GM21447 (cell line): ENCODE data around the gene AFAP1L1.

Source experiments
- ATAC-seq: cut with Tn5 transposase; IDR thresholded peaks from one replicate; pipeline ENCODE4 v1.9.1; 2021; ENCODE audit not compliant: unreplicated experiment

The AFAP1L1 gene

GRCh38 chr5:149271716-149272563, at the start of gene AFAP1L1:
Gene AFAP1L1, plus strand, starts transcription at chr5:149271859. Its CDS starts 110 bp downstream, at chr5:149271969.
- no peak for ATAC-seq

- no peak for ATAC-seq
Observed at GRCh38 chr5:149223081-149223848, 48.4 kb upstream of the AFAP1L1 start.

GRCh38 chr5:149224282-149224681, 47.4 kb upstream of the AFAP1L1 start:
- ATAC-seq: no peak

GRCh38 chr5:149227168-149227826, 44.4 kb upstream of the AFAP1L1 start:
- ATAC-seq: no peak

GRCh38 chr5:149228618-149229297, 42.9 kb upstream of the AFAP1L1 start:
- no peak for ATAC-seq

GRCh38 chr5:149229298-149229937, 42.2 kb upstream of the AFAP1L1 start:
- ATAC-seq: no peak

GRCh38 chr5:149235841-149236240, 35.8 kb upstream of the AFAP1L1 start:
- ATAC-seq: no peak

GRCh38 chr5:149237662-149238061, 34.0 kb upstream of the AFAP1L1 start:
- ATAC-seq: no peak

GRCh38 chr5:149238540-149238939, 33.1 kb upstream of the AFAP1L1 start:
- no peak for ATAC-seq

GRCh38 chr5:149239917-149240316, 31.7 kb upstream of the AFAP1L1 start:
- ATAC-seq: peak; percentile 7

- peak; percentile 82 for ATAC-seq
Observed at GRCh38 chr5:149240354-149240998, 31.2 kb upstream of the AFAP1L1 start.

- no peak for ATAC-seq
Observed at GRCh38 chr5:149242339-149242738, 29.3 kb upstream of the AFAP1L1 start.

GRCh38 chr5:149246906-149247305, 24.8 kb upstream of the AFAP1L1 start:
- no peak for ATAC-seq

GRCh38 chr5:149247726-149248125, 23.9 kb upstream of the AFAP1L1 start:
- no peak for ATAC-seq

GRCh38 chr5:149251546-149251945, 20.1 kb upstream of the AFAP1L1 start:
- no peak for ATAC-seq

- no peak for ATAC-seq
Observed at GRCh38 chr5:149254506-149254905, 17.2 kb upstream of the AFAP1L1 start.

GRCh38 chr5:149256451-149256850, 15.2 kb upstream of the AFAP1L1 start:
- no peak for ATAC-seq

- ATAC-seq: no peak
Observed at GRCh38 chr5:149257131-149257530, 14.5 kb upstream of the AFAP1L1 start.

- ATAC-seq: no peak
Observed at GRCh38 chr5:149257889-149258705, 13.6 kb upstream of the AFAP1L1 start.
